Measurements from ENCODE around the gene PNRC1.

PNRC1 gene

DNA sequence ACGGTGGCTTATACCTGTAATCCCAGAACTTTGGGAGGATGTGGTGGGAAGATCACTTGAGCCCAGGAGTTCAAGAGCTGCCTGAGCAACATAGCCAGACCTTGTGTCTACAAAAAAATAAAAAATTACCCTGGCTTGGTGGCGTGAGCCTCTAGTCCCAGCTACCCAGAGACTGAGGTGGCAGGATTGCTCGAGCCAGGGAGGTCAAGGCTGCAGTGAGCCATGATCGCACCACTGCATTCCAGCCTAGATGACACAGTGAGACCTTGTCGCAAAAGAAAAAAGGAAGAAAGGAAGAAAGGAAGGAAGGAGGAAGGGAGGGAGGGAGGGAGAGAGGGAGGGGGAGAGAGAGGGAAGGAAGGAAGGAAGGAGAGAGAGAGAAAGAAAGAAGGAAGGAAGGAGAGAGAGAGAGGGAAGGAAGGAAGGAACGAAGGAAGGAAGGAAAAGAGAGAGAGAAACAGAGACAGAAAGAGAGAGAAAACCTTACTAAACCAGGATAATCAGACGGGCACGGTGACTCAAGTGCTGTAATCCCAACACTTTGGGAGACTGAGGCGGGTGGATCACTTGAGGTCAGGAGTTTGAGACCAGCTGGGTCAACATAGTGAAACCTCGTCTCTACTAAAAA lies 10.9 kb upstream of the PNRC1 start:
- no peak overlapping the region for H3K4me3 ChIP-seq (ENCODE audit: low read length)
- no peak for TF ChIP-seq ZNF274 (IDR thresholded peaks at IDR 0.05; ENCODE audit: low read depth, low read length)

GRCh38 chr6:89071036-89071435 lies 9.5 kb upstream of the PNRC1 start:
- no peak overlapping the region for H3K4me3 ChIP-seq (ENCODE audit: low read length)
- TF ChIP-seq ZNF274 (IDR thresholded peaks at IDR 0.05; ENCODE audit: low read depth, low read length): no peak

DNA sequence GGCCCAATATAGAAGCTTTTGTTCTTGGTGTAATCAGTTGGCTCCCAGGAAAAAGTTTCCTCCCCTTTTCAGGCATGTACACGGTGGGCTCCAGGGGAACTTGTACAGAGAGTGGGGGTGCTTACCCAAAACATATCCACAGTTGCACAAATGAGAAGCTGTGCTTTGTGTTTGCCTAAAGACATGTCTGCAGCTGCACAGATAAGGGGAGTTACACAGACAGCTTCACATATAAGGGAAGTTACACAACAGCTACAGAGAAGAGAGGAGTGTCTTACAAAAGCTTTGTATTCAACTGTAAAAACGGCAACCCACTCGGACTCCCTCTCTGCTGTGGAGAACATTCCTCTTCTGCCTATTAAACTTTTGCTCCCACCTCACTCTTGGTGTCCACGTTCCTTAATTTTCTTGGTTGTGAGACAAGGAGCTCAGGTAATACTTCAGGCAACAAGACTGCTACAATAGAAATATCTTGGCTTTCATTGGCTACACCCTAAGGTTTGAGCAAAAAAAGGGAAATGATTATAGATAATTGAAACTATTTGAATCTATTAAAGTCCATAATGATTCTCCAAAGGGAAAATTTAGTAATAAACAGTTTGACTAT lies 7.4 kb upstream of the PNRC1 start:
- TF ChIP-seq ZNF274 (IDR thresholded peaks at IDR 0.05; ENCODE audit: low read depth, low read length): no peak
- H3K4me3 ChIP-seq (ENCODE audit: low read length): no peak overlapping the region

DNA sequence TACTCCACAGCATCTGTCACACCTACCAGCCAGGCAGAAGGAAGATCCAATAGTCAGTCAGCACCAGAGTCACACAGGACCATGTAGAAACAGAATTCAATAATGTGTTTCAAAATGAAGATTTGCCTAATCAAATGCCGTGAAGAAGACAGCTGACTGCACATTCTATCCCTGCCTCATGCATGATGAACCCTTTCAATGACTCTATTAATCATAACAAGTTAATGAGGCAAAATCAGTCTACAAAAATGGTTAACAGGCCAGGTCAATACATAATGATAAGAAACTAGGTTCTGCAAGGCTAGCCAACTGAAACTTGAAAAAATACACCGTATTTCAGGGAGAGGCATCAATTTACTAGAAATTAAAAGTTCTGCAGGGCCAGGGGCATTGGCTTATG lies 6.7 kb upstream of the PNRC1 start:
- TF ChIP-seq ZNF274 (IDR thresholded peaks at IDR 0.05; ENCODE audit: low read depth, low read length): no peak
- no peak overlapping the region for H3K4me3 ChIP-seq (ENCODE audit: low read length)

GRCh38 chr6:89079511-89080234 lies 878 bp upstream of the PNRC1 start:
- TF ChIP-seq ZNF274 (IDR thresholded peaks at IDR 0.05; ENCODE audit: low read depth, low read length): no peak
- H3K4me3 ChIP-seq (ENCODE audit: low read length): peak overlapping the region; percentile 88

GRCh38 chr6:89081129-89081422 lies 525 bp downstream of the PNRC1 start:
- no peak for TF ChIP-seq ZNF274 (IDR thresholded peaks at IDR 0.05; ENCODE audit: low read depth, low read length)
- peak overlapping the region; percentile 91 for H3K4me3 ChIP-seq (ENCODE audit: low read length)

DNA sequence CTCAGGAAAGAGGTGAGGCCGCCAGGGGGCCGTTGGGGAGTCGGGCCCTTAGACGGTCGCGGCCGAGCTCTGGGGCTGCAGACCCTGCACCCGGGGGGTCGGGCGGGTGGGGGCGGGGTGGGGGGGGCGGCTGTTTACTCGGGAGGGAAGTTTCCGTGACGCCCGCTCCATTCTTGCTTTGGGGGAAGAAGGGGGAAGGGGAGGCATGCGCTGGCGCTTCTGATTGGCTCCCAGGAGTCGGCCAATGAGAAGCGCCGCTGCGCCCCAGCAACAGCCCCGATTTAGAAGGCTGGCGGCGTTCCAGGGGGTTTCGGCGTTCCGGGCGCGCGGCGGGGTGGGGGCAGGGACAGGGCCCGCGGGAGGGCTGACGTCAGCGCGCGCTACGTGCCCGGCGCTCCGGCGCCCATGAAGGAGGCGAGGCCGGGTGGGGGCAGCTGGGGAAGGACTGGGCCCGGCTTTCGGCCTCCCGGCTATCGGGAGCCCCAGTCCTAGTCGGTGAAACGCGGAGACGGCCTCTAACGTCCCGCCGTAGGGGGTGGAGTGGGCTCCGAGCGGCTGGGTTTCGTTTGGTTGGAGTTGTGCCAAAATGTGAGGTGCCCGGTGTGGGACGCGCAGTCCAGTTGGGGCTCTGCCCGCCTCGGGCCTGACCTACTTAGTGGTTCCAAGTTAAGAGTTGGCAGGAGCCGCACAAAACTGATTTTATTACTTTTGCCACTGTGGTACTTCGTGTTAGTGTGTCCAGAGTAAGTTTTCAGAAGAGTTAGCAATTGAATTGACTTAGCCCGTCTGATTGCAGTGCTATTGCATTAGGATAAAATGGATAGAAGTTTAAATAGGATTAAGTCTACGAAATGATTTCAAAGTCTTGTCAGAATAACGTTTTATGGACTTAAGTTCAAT lies 1.1 kb downstream of the PNRC1 start:
- peak overlapping the region; percentile 91 for H3K4me3 ChIP-seq (ENCODE audit: low read length)
- no peak for TF ChIP-seq ZNF274 (IDR thresholded peaks at IDR 0.05; ENCODE audit: low read depth, low read length)

DNA sequence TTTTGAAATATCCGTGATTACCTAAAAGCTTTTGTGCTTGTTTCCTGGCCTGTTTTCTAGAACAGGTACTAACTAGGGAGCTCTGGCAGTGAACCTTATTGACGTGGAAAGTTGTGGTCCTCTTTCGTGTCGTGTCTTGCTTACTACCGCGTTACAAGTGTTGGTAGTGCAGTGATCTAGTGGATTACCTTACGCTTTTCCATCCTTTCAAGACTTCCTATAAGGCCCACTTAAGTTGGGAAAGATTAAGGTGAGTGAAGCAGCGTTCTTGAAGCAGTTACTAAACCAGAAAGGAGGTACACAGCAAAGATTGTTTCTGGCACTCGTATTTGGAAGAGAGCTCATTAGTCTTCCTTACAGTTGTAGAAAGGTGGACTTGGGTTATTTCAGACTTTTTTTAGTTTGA lies 1.9 kb downstream of the PNRC1 start:
- H3K4me3 ChIP-seq (ENCODE audit: low read length): peak overlapping the region; percentile 81
- no peak for TF ChIP-seq ZNF274 (IDR thresholded peaks at IDR 0.05; ENCODE audit: low read depth, low read length)

GRCh38 chr6:89084542-89084941 lies 4.0 kb downstream of the PNRC1 start:
- no peak overlapping the region for H3K4me3 ChIP-seq (ENCODE audit: low read length)
- no peak for TF ChIP-seq ZNF274 (IDR thresholded peaks at IDR 0.05; ENCODE audit: low read depth, low read length)

- TF ChIP-seq ZNF274 (IDR thresholded peaks at IDR 0.05; ENCODE audit: low read depth, low read length): no peak
- no peak overlapping the region for H3K4me3 ChIP-seq (ENCODE audit: low read length)
These were observed 4.4 kb downstream of the PNRC1 start for GRCh38 chr6:89084954-89085353.

DNA sequence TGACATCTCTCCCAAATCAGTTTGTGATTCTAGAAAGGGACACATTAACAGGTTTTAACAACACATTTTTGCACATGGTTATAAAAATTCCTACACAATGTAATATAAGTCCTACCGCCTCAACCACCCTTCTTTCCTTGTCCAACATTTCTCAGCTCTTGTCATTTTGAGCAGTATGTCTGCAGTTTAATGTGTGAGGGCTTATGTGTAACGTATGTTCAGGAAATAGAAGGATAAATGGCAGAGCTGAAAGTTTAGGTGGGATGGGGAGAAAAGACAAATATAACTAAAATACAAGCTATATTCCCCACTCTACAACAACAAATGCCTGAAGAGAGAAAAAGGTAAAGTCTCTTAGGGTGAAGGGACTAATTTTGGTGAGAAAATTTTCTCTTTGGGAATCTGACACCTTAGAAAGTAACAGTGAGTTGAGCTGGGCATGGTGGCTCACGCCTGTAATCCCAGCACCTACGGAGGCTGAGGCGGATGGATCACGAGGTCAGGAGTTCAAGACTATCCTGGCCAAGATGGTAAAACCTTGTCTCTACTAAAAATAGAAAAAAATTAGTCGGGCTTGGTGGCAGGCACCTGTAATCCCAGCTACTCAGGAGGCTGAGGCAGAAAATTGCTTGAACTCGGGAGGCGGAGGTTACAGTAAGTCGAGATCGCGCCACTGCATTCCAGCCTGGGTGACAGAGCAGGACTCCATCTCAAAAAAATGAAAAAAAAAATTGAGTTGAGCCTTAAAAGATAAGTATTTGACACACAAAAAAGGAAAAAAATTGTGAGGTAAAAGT lies 5.1 kb downstream of the PNRC1 start:
- no peak for TF ChIP-seq ZNF274 (IDR thresholded peaks at IDR 0.05; ENCODE audit: low read depth, low read length)
- no peak overlapping the region for H3K4me3 ChIP-seq (ENCODE audit: low read length)

DNA sequence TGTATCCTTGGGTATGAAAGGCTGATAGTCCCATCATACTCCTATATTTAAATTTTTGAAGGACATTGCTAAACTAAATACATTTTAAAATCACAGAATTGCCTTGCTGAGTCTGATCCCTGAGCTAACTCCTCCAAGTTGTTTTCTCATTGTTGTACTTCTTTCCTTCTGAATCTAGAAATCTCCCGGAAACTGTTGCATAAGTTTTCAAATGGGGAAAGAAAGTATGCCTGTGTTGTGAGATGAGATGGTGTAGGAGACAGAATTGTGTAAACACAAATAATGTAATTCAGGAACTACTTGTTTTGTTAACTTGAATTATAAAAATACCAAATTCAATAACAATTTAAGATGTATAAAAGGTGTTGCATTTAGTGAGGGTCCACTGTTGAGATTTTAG lies 7.3 kb downstream of the PNRC1 start:
- no peak for TF ChIP-seq ZNF274 (IDR thresholded peaks at IDR 0.05; ENCODE audit: low read depth, low read length)

DNA sequence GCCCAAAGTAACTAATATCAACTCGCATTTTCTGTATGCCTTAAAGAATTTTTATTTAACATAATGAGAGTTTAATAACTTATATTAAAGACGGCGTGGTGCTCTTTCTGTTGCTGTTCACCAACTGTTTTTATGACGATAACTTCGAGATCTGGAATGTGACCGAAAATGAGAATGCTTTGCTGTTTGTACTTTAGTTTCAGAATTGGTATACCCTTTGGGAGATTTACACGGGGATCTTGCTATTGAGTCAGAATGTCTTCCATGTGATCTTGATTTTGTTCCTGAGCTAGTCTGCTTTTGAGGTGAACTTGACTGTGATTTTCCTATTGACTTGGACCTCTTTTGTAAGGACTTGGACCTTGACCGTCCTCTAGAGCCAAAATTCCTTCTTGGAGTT lies 17.9 kb downstream of the PNRC1 start:
- H3K4me3 ChIP-seq (ENCODE audit: low read length): no peak overlapping the region
- no peak for TF ChIP-seq ZNF274 (IDR thresholded peaks at IDR 0.05; ENCODE audit: low read depth, low read length)

More for the DNA sequence above, 7.3 kb downstream of the PNRC1 start:
- H3K4me3 ChIP-seq (ENCODE audit: low read length): no peak overlapping the region

DNA sequence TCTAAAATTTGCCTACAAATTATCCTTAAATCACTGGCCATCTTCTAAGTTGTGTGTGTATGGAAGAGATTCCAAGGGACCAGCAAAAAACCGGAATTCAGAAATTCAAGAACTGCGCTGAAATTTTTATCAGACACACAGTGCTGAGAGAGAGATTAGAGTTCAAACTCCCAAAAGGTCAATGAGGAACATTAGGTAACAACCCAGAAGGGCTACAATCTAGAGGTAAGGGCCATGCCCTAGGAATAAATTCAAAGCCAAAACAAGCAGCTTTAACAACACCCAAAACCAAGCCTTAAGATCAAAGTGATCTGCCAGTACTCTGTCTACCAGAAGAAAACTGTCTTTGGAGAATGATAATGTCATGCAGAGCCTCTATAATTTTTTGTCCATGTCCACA lies 19.6 kb downstream of the PNRC1 start:
- no peak overlapping the region for H3K4me3 ChIP-seq (ENCODE audit: low read length)
- TF ChIP-seq ZNF274 (IDR thresholded peaks at IDR 0.05; ENCODE audit: low read depth, low read length): no peak
